Brain microvascular endothelial cell (primary cell): ENCODE data around the gene PRSS22.

Source experiments
- DNase-seq: peaks from one replicate; pipeline ENCODE4 v3.0.0-alpha.2; 2020
- H3K27ac ChIP-seq: fragments of 250-450 bp; sonication (Bioruptor Pico); 2 replicates; pipeline ENCODE4 v1.5.1; 2020; ENCODE audit warnings: mild to moderate bottlenecking, moderate library complexity
- H3K27me3 ChIP-seq: fragments of 250-450 bp; sonication (Bioruptor Pico); replicated peaks from 2 replicates; pipeline ENCODE4 v1.5.1; 2020; ENCODE audit warnings: mild to moderate bottlenecking
- H3K36me3 ChIP-seq: fragments of 250-450 bp; sonication (Bioruptor Pico); replicated peaks from 2 replicates; pipeline ENCODE4 v1.5.1; 2020; ENCODE audit warnings: mild to moderate bottlenecking
- H3K4me3 ChIP-seq: 2 replicates; pipeline ENCODE4 v1.5.1; 2011; ENCODE audit warnings: low read depth, mild to moderate bottlenecking, control low read depth, low read length, moderate library complexity
- CTCF ChIP-seq: IDR thresholded peaks from 2 replicates; pipeline ENCODE4 v1.5.1; 2011; ENCODE audit warnings: low read depth, mild to moderate bottlenecking, moderate library complexity, low read length, control low read depth, inconsistent platforms; ENCODE audit errors: missing control alignments
- in situ Hi-C: cut with HindIII; loops from 2 replicates; pipeline ENCODE4 v1.10.0; 2017; ENCODE audit warnings: low sequenced_read_pairs, low pct_ligation_motif_present

Gene PRSS22

GRCh38 chr16:2860826-2861567, 3.0 kb upstream of the PRSS22 start:
- Histone ChIP-seq H3K27ac (no peak overlapping the region), H3K36me3 (no peaks in the 10 kb centered on the region), H3K27me3 (peaks cover 8% of the 10 kb centered on the region), H3K4me3 (no peak overlapping the region)
- no peak for DNase-seq
- in situ Hi-C loops = no loop called here
- TF ChIP-seq CTCF = no peak

- H3K36me3 ChIP-seq = no peaks in the 10 kb centered on the region
- in situ Hi-C loops = no loop called here
- H3K27ac ChIP-seq = no peak overlapping the region
- no peak overlapping the region for H3K4me3 ChIP-seq
- TF ChIP-seq CTCF = no peak
- no peak for DNase-seq
- peaks cover 8% of the 10 kb centered on the region for H3K27me3 ChIP-seq
Measured at GRCh38 chr16:2859686-2860265, 1.8 kb upstream of the PRSS22 start.

- in situ Hi-C loops = no loop called here
- no peak for DNase-seq
- Histone ChIP-seq H3K4me3 (no peak overlapping the region), H3K36me3 (no peaks in the 10 kb centered on the region), H3K27ac (no peak overlapping the region), H3K27me3 (peaks cover 8% of the 10 kb centered on the region)
- no peak for TF ChIP-seq CTCF
Measured at GRCh38 chr16:2858245-2859025, 465 bp upstream of the PRSS22 start.

- no peak for DNase-seq
- no peak overlapping the region for H3K27ac ChIP-seq
- H3K27me3 ChIP-seq = peaks cover 8% of the 10 kb centered on the region
- no peaks in the 10 kb centered on the region for H3K36me3 ChIP-seq
- in situ Hi-C loops = no loop called here
- H3K4me3 ChIP-seq = no peak overlapping the region
- TF ChIP-seq CTCF = no peak
Measured at GRCh38 chr16:2856686-2857450, 1.1 kb downstream of the PRSS22 start.

GRCh38 chr16:2856061-2856670, 1.8 kb downstream of the PRSS22 start:
- in situ Hi-C loops = no loop called here
- Histone ChIP-seq H3K27me3 (peaks cover 8% of the 10 kb centered on the region), H3K36me3 (no peaks in the 10 kb centered on the region), H3K4me3 (no peak overlapping the region), H3K27ac (no peak overlapping the region)
- no peak for TF ChIP-seq CTCF
- DNase-seq = no peak
